Right lung (tissue), 5 donors: ENCODE results near the gene SIK3. TPM values are rescaled to one million over a fixed set of nuclear protein-coding genes. Genes with fewer than 3 reads are reported as not detected.

Source experiments
- DNase-seq, 2 donors: peaks; one replicate each; pipeline ENCODE4 v3.0.0-alpha.2; 2013
- polyA plus RNA-seq, 5 donors: library from polyadenylated mRNA; unstranded; fragments of 120-200 nt; gene quantifications; one replicate each; pipeline versions ENCODE4 v1.2.1 to v1.2.3, GENCODE V29; 2013; ENCODE audit warnings: inconsistent platforms in 1 of 5, low replicate concordance in 1 of 5; ENCODE audit not compliant: insufficient read length in 5 of 5, insufficient read depth in 1 of 5

Gene SIK3
- polyA plus RNA-seq, 5 donors, result 25.9 to 41.9 (median 29.5) TPM

DNA sequence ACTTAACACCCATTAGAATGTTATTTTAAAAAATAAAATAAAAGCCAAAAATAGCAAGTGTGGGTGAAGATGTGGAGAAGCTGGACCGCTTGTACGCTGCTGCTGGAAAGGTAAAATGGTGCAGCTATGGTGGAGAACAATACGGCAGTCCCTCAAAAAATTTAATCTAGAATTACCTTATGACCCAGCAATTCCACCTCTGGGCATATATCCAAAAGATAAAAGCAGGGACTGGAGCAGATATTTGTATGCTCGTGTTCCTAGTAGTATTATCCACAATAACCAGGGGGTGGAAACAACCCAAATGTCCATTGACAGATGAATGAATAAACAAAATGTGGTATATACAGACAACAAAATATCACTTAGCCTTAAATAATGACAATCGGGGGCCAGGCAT is 300.4 kb downstream of the SIK3 start:
- no peak for DNase-seq

DNA sequence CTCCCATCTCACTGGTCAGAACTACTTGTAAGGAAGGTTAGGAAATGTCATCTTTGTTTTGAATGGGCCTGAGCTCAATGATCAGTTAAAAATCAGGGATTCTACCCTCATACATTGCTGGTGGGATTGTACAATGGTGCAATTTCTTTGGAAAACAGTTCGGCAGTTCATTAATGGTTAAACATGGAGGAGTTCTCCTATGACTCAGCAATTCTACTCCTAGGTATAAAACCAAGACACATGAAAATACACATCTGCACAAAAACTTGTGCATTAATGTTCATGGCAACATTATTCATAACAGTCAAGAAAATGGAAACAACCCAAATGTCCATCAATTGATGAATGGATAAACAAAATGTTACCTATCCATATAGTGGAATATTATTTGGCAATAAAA is 301.7 kb downstream of the SIK3 start:
- DNase-seq, result no peak

DNA sequence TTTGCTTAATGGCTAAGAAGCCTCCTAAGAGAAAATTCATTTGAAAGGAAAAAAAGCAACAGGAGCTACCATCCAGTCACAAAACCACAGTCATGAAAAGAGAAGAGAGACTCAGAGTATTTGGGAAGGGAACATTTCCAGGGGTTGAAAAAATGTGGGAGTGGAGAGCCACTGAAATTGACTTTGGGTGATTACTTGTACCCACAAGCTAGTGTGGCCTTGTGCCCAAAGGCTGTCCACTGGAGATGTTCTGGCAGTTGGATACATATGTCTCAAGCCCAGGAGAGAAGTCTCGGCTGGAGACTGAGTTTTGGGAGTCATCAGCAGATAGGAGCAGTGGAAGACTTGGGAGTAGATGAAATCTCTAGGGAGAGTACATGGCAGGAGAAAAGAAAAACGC is 303.4 kb downstream of the SIK3 start:
- DNase-seq, result no peak

DNA sequence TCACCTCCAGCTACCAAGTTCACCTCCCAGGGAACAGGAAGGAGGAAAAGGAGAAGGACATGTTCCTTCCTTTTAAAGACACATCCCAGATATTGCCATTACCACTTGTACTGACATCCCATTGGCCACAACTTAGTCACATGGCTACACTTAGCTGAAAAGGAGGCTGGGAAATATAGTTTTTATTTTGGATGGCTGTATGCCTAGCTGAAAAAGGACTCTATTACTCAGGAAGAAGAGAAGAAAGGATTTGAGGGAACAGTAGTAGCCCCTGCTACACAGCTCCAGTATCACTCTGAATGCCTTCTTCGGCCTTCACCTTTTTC is 304.5 kb downstream of the SIK3 start:
- DNase-seq, result no peak

Other genes with a start within 250 kb of the SIK3 start
- gene PAFAH1B2, start 45.9 kb upstream of the SIK3 start, polyA plus RNA-seq, result 10 to 100 TPM; 48.3 to 70.6 (median 65.0) TPM
- 10 to 100 TPM; 22.5 to 36.4 (median 29.8) TPM for gene SIDT2, start 80.3 kb upstream of the SIK3 start, polyA plus RNA-seq
- 100 to 1,000 TPM in 4 of 5 donors, 10 to 100 TPM in 1; 82.1 to 304 (median 177) TPM for gene TAGLN, start 100.9 kb upstream of the SIK3 start, polyA plus RNA-seq
- 10 to 100 TPM; 19.5 to 29.0 (median 25.7) TPM for gene PCSK7, start 133.6 kb upstream of the SIK3 start, polyA plus RNA-seq
- gene RNF214, start 134.2 kb upstream of the SIK3 start, polyA plus RNA-seq, result 10 to 100 TPM; 24.7 to 33.7 (median 31.1) TPM
- 10 to 100 TPM; 18.9 to 23.1 (median 21.6) TPM for gene BACE1-AS, start 192.9 kb upstream of the SIK3 start, polyA plus RNA-seq
- gene BACE1, start 217.8 kb upstream of the SIK3 start, polyA plus RNA-seq, result 10 to 100 TPM; 41.7 to 52.5 (median 45.9) TPM
- 10 to 100 TPM; 30.9 to 37.3 (median 32.9) TPM for gene CEP164, start 229.4 kb upstream of the SIK3 start, polyA plus RNA-seq